Fibroblast of peridontal ligament (primary cell): ENCODE data around the gene EDN1.

Source experiments
- DNase-seq: peaks from one replicate; pipeline ENCODE4 v3.0.0-alpha.2; 2010; ENCODE audit errors: extremely low read depth

The EDN1 gene

GRCh38 chr6:12344961-12345693, 55.0 kb downstream of the EDN1 start:
- no peak for DNase-seq

DNA sequence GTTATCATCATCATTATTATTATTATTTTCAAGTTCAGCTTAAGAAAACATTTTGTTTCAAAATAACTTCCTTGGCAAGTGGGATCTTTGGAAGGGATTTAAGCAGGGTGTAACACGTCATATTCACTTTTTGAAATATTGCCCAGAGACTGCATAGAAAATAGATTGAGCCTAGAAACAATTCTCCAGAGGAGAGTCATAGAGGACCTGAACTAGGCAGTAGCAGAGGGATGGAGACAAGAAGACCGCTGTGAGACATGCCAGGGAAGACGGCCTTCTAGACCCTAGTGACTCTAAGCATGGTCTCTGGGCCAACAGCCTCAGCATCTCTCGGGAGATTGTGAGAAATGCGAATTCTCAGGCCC, 55.5 kb downstream of the EDN1 start:
- DNase-seq, result no peak
